ENCODE data around the gene C10orf67.

Gene C10orf67

GRCh38 chr10:23195846-23196600 is 148.6 kb downstream of the C10orf67 start:
- DNase-seq = no peak

- DNase-seq = no peak
Measured at GRCh38 chr10:23194966-23195845, 149.4 kb downstream of the C10orf67 start.

- DNase-seq = no peak
Measured at GRCh38 chr10:23194471-23194965, 150.1 kb downstream of the C10orf67 start.

- DNase-seq = no peak
Measured at GRCh38 chr10:23193435-23194074, 151.0 kb downstream of the C10orf67 start.

- DNase-seq = no peak
Measured at GRCh38 chr10:23192712-23193434, 151.7 kb downstream of the C10orf67 start.

GRCh38 chr10:23191764-23192711 is 152.6 kb downstream of the C10orf67 start, which contains the start of gene PTF1A:
Gene PTF1A (plus strand): TSS chr10:23192312. CDS start chr10:23192531, 219 bp downstream.
- DNase-seq = no peak

GRCh38 chr10:23190872-23191763 is 153.5 kb downstream of the C10orf67 start:
- DNase-seq = no peak

- no peak for DNase-seq
Measured at GRCh38 chr10:23189024-23189423, 155.6 kb downstream of the C10orf67 start.

GRCh38 chr10:23187155-23187554 is 157.4 kb downstream of the C10orf67 start:
- DNase-seq = no peak

- no peak for DNase-seq
Measured at GRCh38 chr10:23186697-23187096, 157.9 kb downstream of the C10orf67 start.

- DNase-seq = no peak
Measured at GRCh38 chr10:23186178-23186577, 158.4 kb downstream of the C10orf67 start.

GRCh38 chr10:23174977-23175512 is 169.6 kb downstream of the C10orf67 start:
- no peak for DNase-seq

GRCh38 chr10:23174074-23174976 is 170.3 kb downstream of the C10orf67 start:
- no peak for DNase-seq

- DNase-seq = no peak
Measured at GRCh38 chr10:23173214-23174073, 171.2 kb downstream of the C10orf67 start.

GRCh38 chr10:23172429-23173213 is 172.0 kb downstream of the C10orf67 start:
- no peak for DNase-seq

GRCh38 chr10:23171232-23171876 is 173.2 kb downstream of the C10orf67 start:
- DNase-seq = no peak

Data from activated CD4-positive, alpha-beta T cell treated with anti-CD3 and anti-CD28 coated beads for 4 hours (primary cell).